Neural cell (in vitro differentiated cells): ENCODE results near the gene F13A1. TPM values are rescaled to one million over a fixed set of nuclear protein-coding genes. Genes with fewer than 3 reads are reported as not detected.

ENCODE experiments used
- H2AFZ ChIP-seq: fragments of 200-600, 300-800 bp; sonication (generic), shearing (Covaris generic); 2 replicates; pipeline ENCODE4 v1.6.0; 2014; ENCODE audit warnings: low read depth, mild to moderate bottlenecking, antibody characterized with exemption, low read length, moderate library complexity
- H3F3A ChIP-seq: fragments of 200-600 bp; shearing (Covaris generic); 2 replicates; pipeline ENCODE4 v1.6.1; 2016; ENCODE audit warnings: mild to moderate bottlenecking, moderate library complexity, mixed read lengths, antibody characterized with exemption, low read length; ENCODE audit not compliant: insufficient read depth, poor library complexity, severe bottlenecking
- H3K27ac ChIP-seq: fragments of 200-600, 300-800 bp; sonication (generic), shearing (Covaris generic); 2 replicates; pipeline ENCODE4 v1.5.1; 2014; ENCODE audit warnings: mild to moderate bottlenecking, low read length, moderate library complexity
- H3K27me3 ChIP-seq: fragments of 300-800, 200-600 bp; sonication (generic), shearing (Covaris generic); 2 replicates; pipeline ENCODE4 v1.6.0; 2014; ENCODE audit warnings: mild to moderate bottlenecking, low read depth, low read length, moderate library complexity; ENCODE audit not compliant: insufficient read depth
- H3K36me3 ChIP-seq: fragments of 300-800, 200-600 bp; sonication (generic), shearing (Covaris generic); 2 replicates; pipeline ENCODE4 v1.5.1; 2014; ENCODE audit warnings: mild to moderate bottlenecking, antibody characterized with exemption, low read length, moderate library complexity; ENCODE audit not compliant: insufficient read depth
- H3K4me2 ChIP-seq: fragments of 300-800, 200-600 bp; sonication (generic), shearing (Covaris generic); 2 replicates; pipeline ENCODE4 v1.6.0; 2014; ENCODE audit warnings: mild to moderate bottlenecking, low read length
- H3K4me3 ChIP-seq: fragments of 300-800, 200-600 bp; sonication (generic), shearing (Covaris generic); 2 replicates; pipeline ENCODE4 v1.5.1; 2014; ENCODE audit warnings: mild to moderate bottlenecking, low read length, moderate library complexity
- H3K79me2 ChIP-seq: fragments of 200-600 bp; shearing (Covaris generic); replicated peaks from 2 replicates; pipeline ENCODE4 v1.6.0; 2014; ENCODE audit warnings: mild to moderate bottlenecking, low read length, moderate library complexity; ENCODE audit not compliant: insufficient read depth
- H3K9ac ChIP-seq: fragments of 300-800, 200-600 bp; sonication (generic), shearing (Covaris generic); 2 replicates; pipeline ENCODE4 v1.6.1; 2016; ENCODE audit warnings: mild to moderate bottlenecking, low read length, mixed read lengths
- H3K9me2 ChIP-seq: fragments of 200-600 bp; shearing (Covaris generic); 2 replicates; pipeline ENCODE4 v1.6.1; 2016; ENCODE audit warnings: mild to moderate bottlenecking, low read length, mixed read lengths; ENCODE audit not compliant: insufficient read depth
- H3K9me3 ChIP-seq: fragments of 200-600, 300-800 bp; sonication (generic), shearing (Covaris generic); 2 replicates; pipeline ENCODE4 v1.6.1; 2016; ENCODE audit warnings: mild to moderate bottlenecking, mixed run types, low read length, moderate library complexity, mixed read lengths
- H4K20me1 ChIP-seq: fragments of 200-600 bp; shearing (Covaris generic); 2 replicates; pipeline ENCODE4 v1.6.1; 2016; ENCODE audit warnings: mild to moderate bottlenecking, mixed run types; ENCODE audit not compliant: insufficient read depth
- CTCF ChIP-seq: fragments of 450-650 bp; IDR thresholded peaks from 2 replicates; pipeline ENCODE4 v1.5.1; 2014; ENCODE audit warnings: antibody characterized with exemption, mild to moderate bottlenecking, moderate library complexity; ENCODE audit not compliant: poor library complexity, severe bottlenecking
- EP300 ChIP-seq: fragments of 450-650 bp; conservative IDR thresholded peaks from 2 replicates; pipeline ENCODE4 v1.6.1; 2014; ENCODE audit warnings: antibody characterized with exemption, mild to moderate bottlenecking, moderate library complexity; ENCODE audit not compliant: poor library complexity, severe bottlenecking
- EZH2 ChIP-seq: fragments of 200-600, 300-800 bp; shearing (Covaris generic), sonication (generic); IDR thresholded peaks from 2 replicates; pipeline ENCODE4 v1.6.1; 2014; ENCODE audit warnings: antibody characterized with exemption, low read length, borderline replicate concordance, mild to moderate bottlenecking; ENCODE audit not compliant: insufficient read depth, poor library complexity, severe bottlenecking
- MXI1 ChIP-seq: fragments of 450-650 bp; conservative IDR thresholded peaks from 2 replicates; pipeline ENCODE4 v1.6.1; 2014; ENCODE audit warnings: antibody characterized with exemption, mild to moderate bottlenecking; ENCODE audit not compliant: poor library complexity, severe bottlenecking
- POLR2AphosphoS5 ChIP-seq: IDR thresholded peaks from 2 replicates; pipeline ENCODE4 v1.6.1; 2012
- RAD21 ChIP-seq: fragments of 450-650 bp; conservative IDR thresholded peaks from 2 replicates; pipeline ENCODE4 v1.6.1; 2014; ENCODE audit warnings: antibody characterized with exemption, mild to moderate bottlenecking, moderate library complexity
- SMC3 ChIP-seq: fragments of 450-650 bp; conservative IDR thresholded peaks from 2 replicates; pipeline ENCODE4 v1.6.1; 2014; ENCODE audit warnings: antibody characterized with exemption, mild to moderate bottlenecking, moderate library complexity; ENCODE audit not compliant: poor library complexity
- TAF1 ChIP-seq: IDR thresholded peaks from 2 replicates; pipeline ENCODE4 v1.6.1; 2012; ENCODE audit warnings: low read depth
- polyA plus RNA-seq: library from polyadenylated mRNA; depleted of rRNA; stranded (reverse); fragments of >200 nt; gene quantifications from 2 replicates; pipeline ENCODE4 v1.2.3, GENCODE V29; 2014
- TF ChIP-seq, protein P1 (sequence below): IDR thresholded peaks from 2 replicates; pipeline ENCODE4 v1.6.1; 2012; ENCODE audit warnings: borderline replicate concordance

F13A1 gene
- polyA plus RNA-seq, 1 donor from 2014 or later, result not detected

DNA sequence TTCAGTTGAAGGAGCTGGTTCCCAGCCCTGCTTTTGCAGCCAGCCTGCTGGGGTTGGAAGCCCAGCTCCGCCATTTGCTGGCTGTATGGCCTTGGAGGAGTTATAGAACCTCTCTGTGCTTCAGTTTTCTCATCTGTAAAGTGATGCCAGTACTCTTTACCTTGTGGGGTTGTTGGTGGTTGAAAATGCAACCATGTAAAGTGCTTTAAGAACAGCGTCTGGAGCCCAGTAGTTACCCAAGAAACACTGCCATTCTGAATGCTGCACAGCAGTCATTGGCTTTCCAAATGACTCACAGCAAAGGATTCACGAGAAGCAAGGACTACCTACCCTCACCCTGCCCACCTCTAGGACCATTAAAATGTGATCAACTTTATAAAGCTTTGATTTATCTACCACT, 154.4 kb downstream of the F13A1 start:
- no peak overlapping the region for H2AFZ ChIP-seq
- no peak overlapping the region for H3K9ac ChIP-seq
- H3K27me3 ChIP-seq, result no peaks in the 10 kb centered on the region
- no peaks in the 10 kb centered on the region for H4K20me1 ChIP-seq
- TF ChIP-seq CTCF (no peak), MXI1 (no peak), SMC3 (no peak), POLR2AphosphoS5 (no peak), RAD21 (no peak)
- TF ChIP-seq, protein P1, sequence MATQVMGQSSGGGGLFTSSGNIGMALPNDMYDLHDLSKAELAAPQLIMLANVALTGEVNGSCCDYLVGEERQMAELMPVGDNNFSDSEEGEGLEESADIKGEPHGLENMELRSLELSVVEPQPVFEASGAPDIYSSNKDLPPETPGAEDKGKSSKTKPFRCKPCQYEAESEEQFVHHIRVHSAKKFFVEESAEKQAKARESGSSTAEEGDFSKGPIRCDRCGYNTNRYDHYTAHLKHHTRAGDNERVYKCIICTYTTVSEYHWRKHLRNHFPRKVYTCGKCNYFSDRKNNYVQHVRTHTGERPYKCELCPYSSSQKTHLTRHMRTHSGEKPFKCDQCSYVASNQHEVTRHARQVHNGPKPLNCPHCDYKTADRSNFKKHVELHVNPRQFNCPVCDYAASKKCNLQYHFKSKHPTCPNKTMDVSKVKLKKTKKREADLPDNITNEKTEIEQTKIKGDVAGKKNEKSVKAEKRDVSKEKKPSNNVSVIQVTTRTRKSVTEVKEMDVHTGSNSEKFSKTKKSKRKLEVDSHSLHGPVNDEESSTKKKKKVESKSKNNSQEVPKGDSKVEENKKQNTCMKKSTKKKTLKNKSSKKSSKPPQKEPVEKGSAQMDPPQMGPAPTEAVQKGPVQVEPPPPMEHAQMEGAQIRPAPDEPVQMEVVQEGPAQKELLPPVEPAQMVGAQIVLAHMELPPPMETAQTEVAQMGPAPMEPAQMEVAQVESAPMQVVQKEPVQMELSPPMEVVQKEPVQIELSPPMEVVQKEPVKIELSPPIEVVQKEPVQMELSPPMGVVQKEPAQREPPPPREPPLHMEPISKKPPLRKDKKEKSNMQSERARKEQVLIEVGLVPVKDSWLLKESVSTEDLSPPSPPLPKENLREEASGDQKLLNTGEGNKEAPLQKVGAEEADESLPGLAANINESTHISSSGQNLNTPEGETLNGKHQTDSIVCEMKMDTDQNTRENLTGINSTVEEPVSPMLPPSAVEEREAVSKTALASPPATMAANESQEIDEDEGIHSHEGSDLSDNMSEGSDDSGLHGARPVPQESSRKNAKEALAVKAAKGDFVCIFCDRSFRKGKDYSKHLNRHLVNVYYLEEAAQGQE, result no peak
- H3F3A ChIP-seq, result no peaks in the 10 kb centered on the region
- no peaks in the 10 kb centered on the region for H3K9me3 ChIP-seq
- H3K79me2 ChIP-seq, result no peaks in the 10 kb centered on the region
- H3K4me2 ChIP-seq, result no peak overlapping the region
- no peaks in the 10 kb centered on the region for H3K9me2 ChIP-seq
- no peaks in the 10 kb centered on the region for H3K36me3 ChIP-seq
- no peak overlapping the region for H3K27ac ChIP-seq
- no peak overlapping the region for H3K4me3 ChIP-seq

- Histone ChIP-seq H4K20me1 (no peaks in the 10 kb centered on the region), H3K9ac (no peak overlapping the region), H3K4me3 (no peak overlapping the region), H3F3A (no peaks in the 10 kb centered on the region), H3K27me3 (no peaks in the 10 kb centered on the region), H3K4me2 (no peak overlapping the region), H3K27ac (no peak overlapping the region), H3K9me2 (no peaks in the 10 kb centered on the region), H3K9me3 (no peaks in the 10 kb centered on the region), H2AFZ (no peak overlapping the region), H3K36me3 (no peaks in the 10 kb centered on the region), H3K79me2 (no peaks in the 10 kb centered on the region)
- TF ChIP-seq EZH2 (no peak), TAF1 (no peak), RAD21 (no peak), MXI1 (no peak), POLR2AphosphoS5 (no peak), SMC3 (no peak), EP300 (no peak), CTCF (no peak)
- TF ChIP-seq, protein P1, result no peak
Measured at GRCh38 chr6:6164367-6164766, 156.1 kb downstream of the F13A1 start.
